A673 (cell line): ENCODE results near the gene AKAP12.

Experiments
- EZH2 ChIP-seq: fragments of 200-600 bp; sonication (generic); IDR thresholded peaks from 2 replicates; pipeline ENCODE4 v1.6.1; 2017; ENCODE audit warnings: borderline replicate concordance, low read depth, mild to moderate bottlenecking, mixed read lengths, antibody characterized with exemption, low read length; ENCODE audit not compliant: poor library complexity, severe bottlenecking
- TF ChIP-seq, protein P1 (sequence below): fragments of 300-800, 200-600 bp; sonication (generic); conservative IDR thresholded peaks from 2 replicates; pipeline ENCODE4 v1.5.1; 2017; ENCODE audit warnings: low read depth, mild to moderate bottlenecking, antibody characterized with exemption, low read length, moderate library complexity, mixed read lengths

DNA sequence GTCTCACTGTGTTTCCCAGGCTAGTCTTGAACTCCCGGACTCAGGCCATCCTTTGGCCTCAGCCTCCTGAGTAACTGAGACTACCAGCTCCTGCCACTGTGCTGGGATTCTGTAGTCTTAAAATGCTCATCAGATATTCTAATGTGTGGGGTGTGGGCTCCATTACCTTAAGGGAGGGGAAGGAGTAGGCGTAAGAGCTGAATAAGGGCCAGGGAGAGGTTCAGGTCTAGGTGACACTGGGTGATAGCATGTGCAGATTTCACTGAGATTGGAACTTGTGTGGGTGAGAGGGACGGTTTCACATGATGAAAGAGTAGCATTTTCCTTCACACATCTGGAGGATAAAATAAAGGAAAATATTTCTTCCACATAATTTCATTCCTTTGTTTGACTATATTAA, 8.5 kb downstream of the AKAP12 start:
- TF ChIP-seq, protein P1, sequence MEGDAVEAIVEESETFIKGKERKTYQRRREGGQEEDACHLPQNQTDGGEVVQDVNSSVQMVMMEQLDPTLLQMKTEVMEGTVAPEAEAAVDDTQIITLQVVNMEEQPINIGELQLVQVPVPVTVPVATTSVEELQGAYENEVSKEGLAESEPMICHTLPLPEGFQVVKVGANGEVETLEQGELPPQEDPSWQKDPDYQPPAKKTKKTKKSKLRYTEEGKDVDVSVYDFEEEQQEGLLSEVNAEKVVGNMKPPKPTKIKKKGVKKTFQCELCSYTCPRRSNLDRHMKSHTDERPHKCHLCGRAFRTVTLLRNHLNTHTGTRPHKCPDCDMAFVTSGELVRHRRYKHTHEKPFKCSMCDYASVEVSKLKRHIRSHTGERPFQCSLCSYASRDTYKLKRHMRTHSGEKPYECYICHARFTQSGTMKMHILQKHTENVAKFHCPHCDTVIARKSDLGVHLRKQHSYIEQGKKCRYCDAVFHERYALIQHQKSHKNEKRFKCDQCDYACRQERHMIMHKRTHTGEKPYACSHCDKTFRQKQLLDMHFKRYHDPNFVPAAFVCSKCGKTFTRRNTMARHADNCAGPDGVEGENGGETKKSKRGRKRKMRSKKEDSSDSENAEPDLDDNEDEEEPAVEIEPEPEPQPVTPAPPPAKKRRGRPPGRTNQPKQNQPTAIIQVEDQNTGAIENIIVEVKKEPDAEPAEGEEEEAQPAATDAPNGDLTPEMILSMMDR = no peak
- no peak for TF ChIP-seq EZH2
